Measurements from ENCODE around the gene PIGC.

Gene PIGC

DNA sequence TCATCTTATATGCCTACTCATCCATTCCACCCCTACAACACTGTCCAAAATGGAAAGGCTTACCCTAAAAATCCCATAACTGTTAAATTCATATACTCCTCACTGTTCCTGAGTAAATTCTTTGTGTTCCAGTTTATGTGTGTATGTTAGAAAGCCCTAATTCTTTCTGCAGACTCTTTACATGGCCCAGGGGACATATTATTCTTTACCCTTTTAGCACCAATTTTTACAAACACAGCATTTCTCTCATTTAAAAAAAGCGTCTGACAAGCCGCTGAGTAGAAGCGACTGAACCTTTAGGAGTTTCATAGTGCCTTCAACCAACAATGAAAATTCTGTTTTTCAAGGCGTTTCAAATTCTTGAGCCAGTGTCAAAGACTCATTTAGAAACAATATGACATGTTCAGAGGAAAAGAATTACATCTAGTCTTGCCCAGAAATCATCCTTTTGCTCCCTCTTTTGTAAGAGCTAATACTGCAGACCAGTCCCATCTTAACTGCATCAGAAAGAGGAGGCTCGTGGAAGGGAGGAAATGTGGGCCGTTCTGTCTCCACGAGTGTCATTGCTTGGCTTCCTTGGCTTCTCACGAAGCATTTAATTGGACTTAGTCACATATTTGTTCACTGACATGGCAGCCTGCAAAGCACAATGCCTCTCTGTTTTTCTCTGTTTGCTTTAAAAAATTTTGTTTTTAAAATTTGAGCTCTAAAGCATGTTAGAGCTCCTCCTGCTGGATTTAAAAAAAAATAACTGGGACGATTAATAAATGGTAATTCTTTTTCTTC, 44.7 kb downstream of the PIGC start:
- no peak for DNase-seq (ENCODE audit: low read depth)

DNA sequence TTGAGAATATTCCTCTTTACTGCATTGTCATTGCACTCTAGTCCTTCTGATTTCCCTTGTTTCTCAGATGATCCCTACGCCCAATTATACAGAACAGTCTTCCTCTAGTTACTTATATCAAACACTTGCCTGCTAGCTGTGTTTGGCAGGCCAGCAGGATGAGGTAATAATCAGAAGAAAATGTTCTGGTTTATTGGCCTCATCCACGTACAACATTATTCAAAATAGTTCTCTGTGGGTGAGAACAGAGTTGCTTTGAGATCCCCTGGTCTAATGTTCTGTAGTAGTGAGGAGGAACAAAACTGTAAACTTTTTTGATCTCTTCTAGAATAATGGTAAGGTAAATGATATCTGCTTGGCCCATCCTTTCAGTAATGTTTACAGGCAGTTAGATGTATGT, 45.7 kb downstream of the PIGC start:
- no peak for DNase-seq (ENCODE audit: low read depth)

DNA sequence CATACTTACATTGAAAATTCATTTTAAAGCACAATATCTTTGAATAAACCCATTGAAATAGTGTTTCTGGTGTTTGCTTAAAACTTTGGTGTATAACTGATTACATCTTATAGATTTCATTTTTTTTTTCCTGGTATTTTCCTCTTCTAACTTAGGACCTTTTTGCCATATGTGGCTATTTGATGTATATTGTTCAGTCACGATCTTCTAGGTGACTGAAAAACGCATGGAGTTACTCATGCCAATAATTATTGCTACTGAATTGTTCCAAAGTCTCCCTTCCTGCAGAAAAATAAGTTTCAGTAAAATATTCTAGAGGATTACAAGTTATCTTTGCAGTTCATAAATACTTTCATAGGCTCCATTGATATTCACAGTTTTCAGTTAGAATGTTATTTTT, 46.2 kb downstream of the PIGC start:
- DNase-seq (ENCODE audit: low read depth): no peak

DNA sequence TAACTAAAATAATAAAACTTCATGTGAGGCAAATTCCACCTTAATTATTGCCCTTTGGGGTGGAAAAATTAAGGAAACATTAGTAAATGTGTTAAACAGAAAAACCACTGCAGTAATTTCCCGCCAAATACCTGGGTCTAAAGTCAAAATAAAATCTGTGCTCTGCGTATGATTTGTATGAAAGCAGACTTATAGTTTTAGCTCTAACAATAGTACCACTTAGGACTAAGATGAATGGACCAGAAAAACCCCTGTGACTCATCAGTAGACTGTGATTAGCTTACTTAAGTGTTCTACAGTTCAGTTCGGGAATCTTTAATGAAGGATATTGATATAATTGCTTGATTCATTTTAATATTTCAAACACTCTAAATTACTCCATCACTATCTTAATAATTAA, 46.6 kb downstream of the PIGC start:
- no peak for DNase-seq (ENCODE audit: low read depth)

DNA sequence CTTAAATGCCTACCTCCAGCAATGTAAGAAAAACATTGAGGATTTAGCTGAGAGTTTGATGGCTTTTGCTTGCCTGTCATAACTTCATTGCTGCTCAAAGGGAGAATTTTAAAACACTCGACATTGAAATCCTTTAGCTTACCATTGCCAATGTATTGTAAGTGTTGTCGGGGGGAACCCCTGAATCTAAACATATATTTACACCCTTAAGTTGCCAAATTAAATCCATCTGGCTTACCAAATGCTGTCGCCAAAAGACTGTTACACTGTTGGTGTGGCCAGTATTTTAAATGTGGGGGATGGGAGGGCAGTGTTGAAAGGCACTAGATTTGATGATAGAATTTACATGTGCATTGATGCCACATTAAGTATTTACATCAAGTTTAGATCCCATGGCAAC, 48.3 kb downstream of the PIGC start:
- DNase-seq (ENCODE audit: low read depth): no peak

DNA sequence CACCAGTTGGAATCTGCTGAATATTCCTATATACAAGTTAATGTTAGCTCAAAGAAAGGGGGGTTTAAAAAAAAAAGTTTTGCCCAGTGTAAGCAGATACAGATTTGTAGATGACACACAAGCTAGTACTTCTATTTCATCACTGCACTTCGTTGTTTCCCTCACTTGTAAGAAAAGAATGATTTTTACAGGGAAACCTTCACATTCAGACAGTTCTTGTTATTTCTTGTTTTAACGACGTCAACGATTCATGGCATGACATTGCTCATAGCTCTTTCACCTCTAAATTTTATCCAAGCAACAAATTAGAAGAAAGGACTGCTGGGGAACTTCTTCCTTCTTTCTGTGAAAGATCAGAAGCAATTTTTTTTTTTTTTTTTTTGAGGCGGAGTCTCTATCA, 49.1 kb downstream of the PIGC start:
- no peak for DNase-seq (ENCODE audit: low read depth)

DNA sequence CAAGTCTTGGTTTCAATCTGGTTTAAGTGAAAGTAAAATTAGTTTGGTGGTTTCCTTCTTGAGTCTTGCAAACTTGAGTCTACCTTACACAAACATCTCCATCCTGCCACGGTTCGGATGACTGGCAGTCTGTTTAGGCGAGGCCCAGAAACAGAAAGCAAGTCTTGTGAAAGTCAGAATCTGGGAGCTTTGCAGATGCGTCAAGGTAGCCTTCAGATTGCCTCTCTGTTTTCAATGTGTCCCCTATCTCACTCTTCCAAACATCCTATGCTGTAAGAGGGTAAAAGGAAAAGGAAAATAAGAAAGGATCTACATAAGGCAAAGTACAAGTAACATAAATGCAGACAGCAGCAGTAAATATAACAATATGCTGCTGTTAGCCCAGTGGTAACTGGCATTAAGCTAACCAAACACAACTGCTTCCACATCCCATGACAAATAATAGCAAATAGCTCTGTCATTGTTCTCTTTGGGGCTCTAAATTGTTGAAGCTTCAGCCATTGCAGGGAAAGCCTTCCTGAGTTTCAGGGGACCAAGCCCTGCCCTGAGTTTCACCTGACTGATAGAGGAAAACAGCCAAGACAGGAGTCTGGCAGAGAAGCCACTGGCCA, 49.6 kb downstream of the PIGC start:
- peak; percentile 11 for DNase-seq (ENCODE audit: low read depth)

DNA sequence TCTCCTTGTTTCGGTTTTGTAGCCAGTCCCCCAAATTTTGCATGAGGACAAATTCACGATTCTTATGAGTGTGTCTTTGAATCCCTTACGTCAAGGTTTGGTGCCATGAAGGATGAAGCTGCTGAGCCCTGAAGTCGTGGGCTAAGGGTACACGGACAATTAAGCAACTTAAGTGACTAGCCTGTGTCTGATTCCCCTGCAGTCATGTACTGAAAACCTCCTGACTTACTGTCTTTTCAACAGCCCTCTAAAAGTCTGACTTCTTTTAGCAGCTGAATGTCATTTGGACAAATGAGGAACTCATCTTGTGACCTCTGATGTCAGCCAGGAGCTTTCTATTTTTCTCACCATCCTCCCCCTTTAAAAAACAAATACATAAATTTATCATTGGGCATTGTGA, 50.5 kb downstream of the PIGC start:
- DNase-seq (ENCODE audit: low read depth): no peak

DNA sequence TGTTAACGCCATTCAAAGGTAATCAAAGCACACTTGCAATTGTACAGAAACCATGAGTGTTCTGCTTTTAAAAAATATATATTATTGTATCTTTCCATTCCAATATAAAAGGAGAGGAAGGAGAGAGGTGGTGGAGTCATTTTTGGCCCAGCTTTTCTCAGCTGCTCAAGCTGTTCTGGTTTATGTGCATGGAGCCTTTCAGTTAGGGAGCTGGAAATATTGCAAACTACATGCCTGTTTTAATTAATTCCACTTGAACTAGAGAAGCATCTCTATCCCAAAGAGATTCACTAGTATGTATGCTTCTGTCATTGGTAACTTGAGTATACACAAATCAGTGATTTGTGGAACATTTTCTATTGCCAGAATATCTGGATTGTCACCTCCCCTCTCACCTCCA, 51.9 kb downstream of the PIGC start:
- no peak for DNase-seq (ENCODE audit: low read depth)
